HepG2 (cell line): ENCODE results near the gene SMYD1. TPM values are rescaled to one million over a fixed set of nuclear protein-coding genes. Genes with fewer than 3 reads are reported as not detected.

Source experiments
- ESRRA ChIP-seq: sonication (generic); formaldehyde crosslinking; IDR thresholded peaks from 2 replicates; pipeline ENCODE4 v1.5.1; 2020; ENCODE audit warnings: mild to moderate bottlenecking, low read depth, missing genetic modification reagents
- EZH2 ChIP-seq: conservative IDR thresholded peaks from 2 replicates; pipeline ENCODE4 v1.6.1; 2012; ENCODE audit warnings: mild to moderate bottlenecking, low read depth, low read length, moderate library complexity
- GATAD1 ChIP-seq: IDR thresholded peaks from 2 replicates; pipeline ENCODE4 v1.6.1; 2016; ENCODE audit warnings: missing genetic modification reagents, missing compliant biosample characterization
- GTF2F1 ChIP-seq: fragments of 150-350 bp; IDR thresholded peaks from 2 replicates; pipeline ENCODE4 v1.6.1; 2014; ENCODE audit warnings: low read length
- NFKB2 ChIP-seq: sonication (generic); formaldehyde crosslinking; IDR thresholded peaks from 2 replicates; pipeline ENCODE4 v1.4.0; 2020; ENCODE audit warnings: missing genetic modification reagents, borderline replicate concordance
- ZFP36 ChIP-seq: fragments of 150-350 bp; IDR thresholded peaks from 2 replicates; pipeline ENCODE4 v1.6.1; 2018; ENCODE audit warnings: borderline replicate concordance, low read length, low read depth; ENCODE audit not compliant: partially characterized antibody
- ZNF20 ChIP-seq: sonication (generic); formaldehyde crosslinking; IDR thresholded peaks from 2 replicates; pipeline ENCODE4 v1.4.0; 2020; ENCODE audit warnings: mild to moderate bottlenecking, moderate library complexity, missing genetic modification reagents
- ZNF282 ChIP-seq: fragments of 450-650 bp; IDR thresholded peaks from 2 replicates; pipeline ENCODE4 v1.6.1; 2018; ENCODE audit not compliant: partially characterized antibody
- ZNF382 ChIP-seq: sonication (generic); formaldehyde crosslinking; IDR thresholded peaks from 2 replicates; pipeline ENCODE4 v1.5.0; 2020; ENCODE audit warnings: missing genetic modification reagents, mild to moderate bottlenecking, borderline replicate concordance
- ZNF616 ChIP-seq: sonication (generic); formaldehyde crosslinking; IDR thresholded peaks from 2 replicates; pipeline ENCODE4 v1.5.0; 2020; ENCODE audit warnings: low read depth, mild to moderate bottlenecking, missing genetic modification reagents
- ZNF639 ChIP-seq: conservative IDR thresholded peaks from 2 replicates; pipeline ENCODE4 v1.6.1; 2018; ENCODE audit warnings: missing genetic modification reagents
- ZNF775 ChIP-seq: sonication (generic); formaldehyde crosslinking; IDR thresholded peaks from 2 replicates; pipeline ENCODE4 v1.4.0; 2020; ENCODE audit warnings: missing genetic modification reagents, mild to moderate bottlenecking, moderate library complexity, borderline replicate concordance
- polyA plus RNA-seq, 8 experiments: library from polyadenylated mRNA; depleted of rRNA in 3 of 8; stranded (reverse) in 7 of 8; unstranded in 1 of 8; fragments of >200 nt; fragmentation: Illumina TruSeq in 4 of 8; extraction: Trizol in 4 of 8; gene quantifications; 2 replicates each; pipeline versions ENCODE4 v1.2.1 to v1.2.3, GENCODE V29; 2011 to 2016; ENCODE audit warnings: low read depth in 4 of 8, missing spikeins in 1 of 8, mixed read lengths in 1 of 8; ENCODE audit not compliant: insufficient read depth in 1 of 8
- total RNA-seq, 5 experiments: library from RNA; depleted of rRNA; stranded (reverse); fragments of >200 nt; fragmentation: Illumina TruSeq; extraction: Trizol; gene quantifications; 2 replicates each; pipeline ENCODE4 v1.2.3, GENCODE V29; 2016; ENCODE audit warnings: low read depth in 1 of 5
- TF ChIP-seq, protein P1 (sequence below): IDR thresholded peaks from 2 replicates; pipeline ENCODE4 v1.6.1; 2016; ENCODE audit warnings: missing compliant biosample characterization, missing genetic modification reagents, borderline replicate concordance
- TF ChIP-seq, protein P2 (sequence below): sonication (generic); formaldehyde crosslinking; IDR thresholded peaks from 2 replicates; pipeline ENCODE4 v1.5.1; 2020; ENCODE audit warnings: missing genetic modification reagents, mild to moderate bottlenecking, borderline replicate concordance
- TF ChIP-seq, protein P3 (sequence below): IDR thresholded peaks from 2 replicates; pipeline ENCODE4 v1.4.0; 2020; ENCODE audit warnings: mild to moderate bottlenecking, missing genetic modification reagents
- TF ChIP-seq, protein P4 (sequence below): sonication (generic); formaldehyde crosslinking; IDR thresholded peaks from 2 replicates; pipeline ENCODE4 v1.8.0; 2022; ENCODE audit warnings: missing genetic modification reagents, mild to moderate bottlenecking, inconsistent platforms, borderline replicate concordance
- TF ChIP-seq, protein P5 (sequence below): sonication (generic); formaldehyde crosslinking; IDR thresholded peaks from 2 replicates; pipeline ENCODE4 v1.8.0; 2023; ENCODE audit warnings: mild to moderate bottlenecking, missing genetic modification reagents

The SMYD1 gene
- total and polyA plus RNA-seq, 2 of the 13 experiments (the other 11 are each of a cell fraction or from before 2014, with no cell fraction given) = not detected

DNA sequence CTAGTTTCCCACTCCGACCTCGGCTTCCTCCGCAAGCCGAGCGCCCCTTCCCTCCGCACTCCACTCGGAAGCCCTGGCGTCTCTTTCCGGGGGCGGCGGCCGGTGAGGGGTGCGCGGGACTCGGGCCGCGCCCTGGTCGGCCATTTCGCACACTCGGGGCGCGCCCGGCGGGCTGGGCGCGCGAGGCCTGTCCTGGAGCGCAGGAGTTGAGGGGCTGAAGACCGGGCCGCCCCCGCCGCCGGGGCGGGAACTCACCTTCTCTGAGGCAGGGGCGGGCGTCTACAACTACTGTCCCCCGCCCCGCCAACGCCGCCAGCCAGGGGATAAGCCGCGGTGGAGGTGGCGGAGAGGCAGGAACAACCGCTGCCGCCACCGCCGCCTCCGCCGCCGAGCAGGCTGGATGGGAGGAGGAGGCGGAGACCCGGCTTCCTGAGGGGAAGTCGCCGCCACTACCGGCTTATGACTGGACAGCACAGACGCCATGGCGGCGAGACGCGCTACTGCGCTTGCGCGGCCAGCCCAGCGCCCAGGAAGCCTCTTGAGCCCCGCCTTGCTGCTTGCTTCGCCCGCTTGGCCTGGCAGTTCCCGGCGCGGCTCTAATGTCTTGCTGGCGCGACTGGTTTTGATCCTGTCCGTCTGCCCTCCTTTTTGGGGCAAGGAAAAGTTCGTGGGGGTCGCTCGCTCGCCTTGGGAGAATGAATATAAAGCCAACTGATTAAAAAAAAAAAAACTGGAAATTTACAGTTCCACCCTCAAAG, 12.1 kb upstream of the SMYD1 start, which contains the start of gene KRCC1 (continued):
- TF ChIP-seq, protein P1, sequence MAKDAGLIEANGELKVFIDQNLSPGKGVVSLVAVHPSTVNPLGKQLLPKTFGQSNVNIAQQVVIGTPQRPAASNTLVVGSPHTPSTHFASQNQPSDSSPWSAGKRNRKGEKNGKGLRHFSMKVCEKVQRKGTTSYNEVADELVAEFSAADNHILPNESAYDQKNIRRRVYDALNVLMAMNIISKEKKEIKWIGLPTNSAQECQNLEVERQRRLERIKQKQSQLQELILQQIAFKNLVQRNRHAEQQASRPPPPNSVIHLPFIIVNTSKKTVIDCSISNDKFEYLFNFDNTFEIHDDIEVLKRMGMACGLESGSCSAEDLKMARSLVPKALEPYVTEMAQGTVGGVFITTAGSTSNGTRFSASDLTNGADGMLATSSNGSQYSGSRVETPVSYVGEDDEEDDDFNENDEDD = peak; percentile 49; the same call in 1 of the 2 replicates
- TF ChIP-seq ESRRA (CRISPR knock-in tag) = no peak; the same call in 1 of the 2 replicates
- no peak for TF ChIP-seq ZFP36
- TF ChIP-seq ZNF282 = no peak
- TF ChIP-seq ZNF20 (CRISPR knock-in tag) = no peak
- TF ChIP-seq ZNF639 (CRISPR knock-in tag) = peak; percentile 70
- peak; percentile 7; the same call in 1 of the 2 replicates for TF ChIP-seq ZNF775 (CRISPR knock-in tag)
- TF ChIP-seq EZH2 = no peak
- TF ChIP-seq, protein P2, sequence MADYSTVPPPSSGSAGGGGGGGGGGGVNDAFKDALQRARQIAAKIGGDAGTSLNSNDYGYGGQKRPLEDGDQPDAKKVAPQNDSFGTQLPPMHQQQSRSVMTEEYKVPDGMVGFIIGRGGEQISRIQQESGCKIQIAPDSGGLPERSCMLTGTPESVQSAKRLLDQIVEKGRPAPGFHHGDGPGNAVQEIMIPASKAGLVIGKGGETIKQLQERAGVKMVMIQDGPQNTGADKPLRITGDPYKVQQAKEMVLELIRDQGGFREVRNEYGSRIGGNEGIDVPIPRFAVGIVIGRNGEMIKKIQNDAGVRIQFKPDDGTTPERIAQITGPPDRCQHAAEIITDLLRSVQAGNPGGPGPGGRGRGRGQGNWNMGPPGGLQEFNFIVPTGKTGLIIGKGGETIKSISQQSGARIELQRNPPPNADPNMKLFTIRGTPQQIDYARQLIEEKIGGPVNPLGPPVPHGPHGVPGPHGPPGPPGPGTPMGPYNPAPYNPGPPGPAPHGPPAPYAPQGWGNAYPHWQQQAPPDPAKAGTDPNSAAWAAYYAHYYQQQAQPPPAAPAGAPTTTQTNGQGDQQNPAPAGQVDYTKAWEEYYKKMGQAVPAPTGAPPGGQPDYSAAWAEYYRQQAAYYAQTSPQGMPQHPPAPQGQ = no peak
- peak; percentile 78 for TF ChIP-seq GATAD1 (CRISPR knock-in tag)
- peak; percentile 95; the same call in 1 of the 2 replicates for TF ChIP-seq NFKB2 (CRISPR knock-in tag)
- TF ChIP-seq GTF2F1 = no peak
- TF ChIP-seq, protein P3, sequence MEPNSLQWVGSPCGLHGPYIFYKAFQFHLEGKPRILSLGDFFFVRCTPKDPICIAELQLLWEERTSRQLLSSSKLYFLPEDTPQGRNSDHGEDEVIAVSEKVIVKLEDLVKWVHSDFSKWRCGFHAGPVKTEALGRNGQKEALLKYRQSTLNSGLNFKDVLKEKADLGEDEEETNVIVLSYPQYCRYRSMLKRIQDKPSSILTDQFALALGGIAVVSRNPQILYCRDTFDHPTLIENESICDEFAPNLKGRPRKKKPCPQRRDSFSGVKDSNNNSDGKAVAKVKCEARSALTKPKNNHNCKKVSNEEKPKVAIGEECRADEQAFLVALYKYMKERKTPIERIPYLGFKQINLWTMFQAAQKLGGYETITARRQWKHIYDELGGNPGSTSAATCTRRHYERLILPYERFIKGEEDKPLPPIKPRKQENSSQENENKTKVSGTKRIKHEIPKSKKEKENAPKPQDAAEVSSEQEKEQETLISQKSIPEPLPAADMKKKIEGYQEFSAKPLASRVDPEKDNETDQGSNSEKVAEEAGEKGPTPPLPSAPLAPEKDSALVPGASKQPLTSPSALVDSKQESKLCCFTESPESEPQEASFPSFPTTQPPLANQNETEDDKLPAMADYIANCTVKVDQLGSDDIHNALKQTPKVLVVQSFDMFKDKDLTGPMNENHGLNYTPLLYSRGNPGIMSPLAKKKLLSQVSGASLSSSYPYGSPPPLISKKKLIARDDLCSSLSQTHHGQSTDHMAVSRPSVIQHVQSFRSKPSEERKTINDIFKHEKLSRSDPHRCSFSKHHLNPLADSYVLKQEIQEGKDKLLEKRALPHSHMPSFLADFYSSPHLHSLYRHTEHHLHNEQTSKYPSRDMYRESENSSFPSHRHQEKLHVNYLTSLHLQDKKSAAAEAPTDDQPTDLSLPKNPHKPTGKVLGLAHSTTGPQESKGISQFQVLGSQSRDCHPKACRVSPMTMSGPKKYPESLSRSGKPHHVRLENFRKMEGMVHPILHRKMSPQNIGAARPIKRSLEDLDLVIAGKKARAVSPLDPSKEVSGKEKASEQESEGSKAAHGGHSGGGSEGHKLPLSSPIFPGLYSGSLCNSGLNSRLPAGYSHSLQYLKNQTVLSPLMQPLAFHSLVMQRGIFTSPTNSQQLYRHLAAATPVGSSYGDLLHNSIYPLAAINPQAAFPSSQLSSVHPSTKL = no peak; the same call in 1 of the 2 replicates
- no peak for TF ChIP-seq ZNF382 (CRISPR knock-in tag)
- TF ChIP-seq, protein P4, sequence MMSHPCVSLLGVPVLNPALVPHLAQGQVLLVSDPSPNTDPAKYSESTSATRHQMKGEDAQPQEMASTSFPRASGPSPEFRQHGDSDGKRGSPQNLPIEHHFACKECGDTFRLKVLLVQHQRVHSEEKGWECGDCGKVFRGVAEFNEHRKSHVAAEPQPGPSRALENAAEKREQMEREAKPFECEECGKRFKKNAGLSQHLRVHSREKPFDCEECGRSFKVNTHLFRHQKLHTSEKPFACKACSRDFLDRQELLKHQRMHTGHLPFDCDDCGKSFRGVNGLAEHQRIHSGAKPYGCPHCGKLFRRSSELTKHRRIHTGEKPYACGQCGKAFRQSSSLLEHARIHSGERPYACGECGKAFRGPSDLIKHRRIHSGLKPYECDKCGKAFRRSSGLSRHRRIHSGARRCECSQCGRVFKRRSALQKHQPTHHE (CRISPR knock-in tag) = peak; percentile 74; the same call in 1 of the 2 replicates
- no peak; the same call in 1 of the 2 replicates for TF ChIP-seq ZNF616 (CRISPR knock-in tag)
- TF ChIP-seq, protein P5, sequence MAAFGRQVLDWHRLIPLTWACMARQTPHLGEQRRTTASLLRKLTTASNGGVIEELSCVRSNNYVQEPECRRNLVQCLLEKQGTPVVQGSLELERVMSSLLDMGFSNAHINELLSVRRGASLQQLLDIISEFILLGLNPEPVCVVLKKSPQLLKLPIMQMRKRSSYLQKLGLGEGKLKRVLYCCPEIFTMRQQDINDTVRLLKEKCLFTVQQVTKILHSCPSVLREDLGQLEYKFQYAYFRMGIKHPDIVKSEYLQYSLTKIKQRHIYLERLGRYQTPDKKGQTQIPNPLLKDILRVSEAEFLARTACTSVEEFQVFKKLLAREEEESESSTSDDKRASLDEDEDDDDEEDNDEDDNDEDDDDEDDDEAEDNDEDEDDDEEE (CRISPR knock-in tag) = peak; percentile 87
